Renal pelvis (tissue), 4 donors: Measurements from ENCODE around the gene FIBP. TPM values are rescaled to one million over a fixed set of nuclear protein-coding genes. Genes with fewer than 3 reads are reported as not detected.

Source experiments
- DNase-seq: peaks from one replicate; pipeline ENCODE4 v3.0.0-alpha.2; 2013
- polyA plus RNA-seq, 3 donors: library from polyadenylated mRNA; unstranded; fragments of 120-200 nt; gene quantifications; one replicate each; pipeline ENCODE4 v1.2.1, GENCODE V29; 2013; ENCODE audit not compliant: insufficient read length in 3 of 3

The FIBP gene
- polyA plus RNA-seq, 3 donors = 86.5 to 95.6 (median 94.2) TPM

DNA sequence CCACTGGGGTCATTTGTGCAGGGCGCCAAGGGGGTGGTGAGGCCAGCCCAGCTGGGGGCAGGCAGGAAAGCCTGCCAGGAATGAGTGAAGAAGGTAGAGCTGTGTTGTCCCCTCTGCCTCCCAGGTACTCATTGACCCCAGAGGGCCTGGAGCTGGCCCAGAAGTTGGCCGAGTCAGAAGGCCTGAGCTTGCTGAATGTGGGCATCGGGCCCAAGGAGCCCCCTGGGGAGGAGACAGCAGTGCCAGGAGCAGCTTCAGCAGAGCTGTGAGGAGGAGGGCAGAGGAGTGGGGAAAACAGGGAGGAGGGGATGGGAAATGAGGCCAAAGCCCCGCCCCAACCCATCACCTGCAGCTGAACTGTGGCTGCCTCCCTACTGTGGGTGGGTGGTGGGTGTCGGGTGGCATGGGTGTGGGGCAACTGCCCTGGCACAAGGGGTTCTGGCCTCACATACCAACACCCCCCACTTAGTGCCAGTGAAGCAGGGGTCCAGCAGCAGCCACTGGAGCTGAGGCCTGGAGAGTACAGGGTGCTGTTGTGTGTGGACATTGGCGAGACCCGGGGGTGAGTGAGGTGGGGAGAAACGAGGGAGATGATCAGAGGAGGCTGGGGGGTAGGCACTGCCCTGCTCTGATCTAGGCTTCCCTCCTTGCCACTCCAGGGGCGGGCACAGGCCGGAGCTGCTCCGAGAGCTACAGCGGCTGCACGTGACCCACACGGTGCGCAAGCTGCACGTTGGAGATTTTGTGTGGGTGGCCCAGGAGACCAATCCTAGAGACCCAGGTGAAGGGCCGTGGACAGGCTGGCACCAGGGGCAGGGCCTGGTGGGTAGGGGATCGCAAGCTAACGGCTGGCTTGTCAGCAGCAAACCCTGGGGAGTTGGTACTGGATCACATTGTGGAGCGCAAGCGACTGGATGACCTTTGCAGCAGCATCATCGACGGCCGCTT lies 25.1 kb downstream of the FIBP start:
- DNase-seq = no peak

DNA sequence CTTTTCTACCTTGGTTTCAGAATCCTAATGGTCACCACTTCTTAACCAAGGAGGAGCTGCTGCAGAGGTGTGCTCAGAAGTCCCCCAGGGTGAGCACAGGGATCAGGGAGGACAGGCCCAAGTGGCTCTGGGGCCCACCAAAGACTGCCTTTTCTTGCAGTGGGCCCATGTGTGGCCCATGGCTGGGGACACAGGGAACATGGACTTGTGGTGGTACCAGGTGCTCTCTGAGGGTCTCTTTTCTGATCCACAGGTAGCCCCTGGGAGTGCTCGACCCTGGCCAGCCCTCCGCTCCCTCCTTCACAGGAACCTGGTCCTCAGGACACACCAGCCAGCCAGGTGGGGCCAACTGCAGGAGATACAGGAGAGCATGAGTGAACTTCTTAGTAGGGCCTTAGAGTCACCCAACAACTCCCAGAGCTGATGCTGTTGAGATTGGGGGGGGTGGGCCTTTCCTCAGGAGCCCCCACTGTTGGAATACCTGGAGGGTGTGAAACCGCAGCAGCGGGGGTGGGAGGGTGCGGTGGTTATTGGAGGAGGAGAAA lies 26.0 kb downstream of the FIBP start:
- no peak for DNase-seq

GRCh38 chr11:65861533-65862183 lies 26.6 kb downstream of the FIBP start:
- no peak for DNase-seq

GRCh38 chr11:65861165-65861505 lies 27.1 kb downstream of the FIBP start:
- DNase-seq = no peak

DNA sequence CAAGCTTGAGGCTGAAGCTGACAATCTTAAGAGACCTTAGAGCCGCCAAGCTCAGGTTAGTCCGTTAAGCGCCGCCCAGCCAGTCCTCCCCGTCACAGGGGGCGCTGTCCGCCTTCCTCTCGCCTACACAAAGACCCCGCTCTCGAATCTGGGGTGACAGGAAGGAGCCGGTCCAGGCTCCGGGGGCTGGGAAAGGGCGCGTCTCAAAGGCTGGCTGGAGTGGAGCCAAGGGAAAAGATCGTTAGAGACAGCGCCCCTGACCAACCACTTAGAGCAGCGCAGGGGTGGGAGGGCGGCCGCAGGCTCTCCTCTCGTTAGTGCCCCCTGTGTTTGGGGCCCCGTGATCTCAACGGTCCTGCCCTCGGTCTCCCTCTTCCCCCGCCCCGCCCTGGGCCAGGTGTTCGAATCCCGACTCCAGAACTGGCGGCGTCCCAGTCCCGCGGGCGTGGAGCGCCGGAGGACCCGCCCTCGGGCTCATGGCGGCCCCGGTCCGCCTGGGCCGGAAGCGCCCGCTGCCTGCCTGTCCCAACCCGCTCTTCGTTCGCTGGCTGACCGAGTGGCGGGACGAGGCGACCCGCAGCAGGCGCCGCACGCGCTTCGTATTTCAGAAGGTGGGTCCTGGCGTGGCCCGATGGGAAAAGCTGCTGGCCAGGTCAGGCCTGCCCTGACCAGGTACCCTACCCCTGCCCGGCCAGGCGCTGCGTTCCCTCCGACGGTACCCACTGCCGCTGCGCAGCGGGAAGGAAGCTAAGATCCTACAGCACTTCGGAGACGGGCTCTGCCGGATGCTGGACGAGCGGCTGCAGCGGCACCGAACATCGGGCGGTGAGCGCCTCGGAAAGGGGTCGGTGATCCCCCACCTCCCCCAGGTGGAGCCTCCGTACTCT lies 27.8 kb downstream of the FIBP start, which contains the start of gene MUS81:
Gene MUS81, plus strand, starts transcription at position 156 of the 887 bp plus-strand sequence. Its CDS starts 321 bp downstream, at position 477.
- DNase-seq = peak; percentile 98

DNA sequence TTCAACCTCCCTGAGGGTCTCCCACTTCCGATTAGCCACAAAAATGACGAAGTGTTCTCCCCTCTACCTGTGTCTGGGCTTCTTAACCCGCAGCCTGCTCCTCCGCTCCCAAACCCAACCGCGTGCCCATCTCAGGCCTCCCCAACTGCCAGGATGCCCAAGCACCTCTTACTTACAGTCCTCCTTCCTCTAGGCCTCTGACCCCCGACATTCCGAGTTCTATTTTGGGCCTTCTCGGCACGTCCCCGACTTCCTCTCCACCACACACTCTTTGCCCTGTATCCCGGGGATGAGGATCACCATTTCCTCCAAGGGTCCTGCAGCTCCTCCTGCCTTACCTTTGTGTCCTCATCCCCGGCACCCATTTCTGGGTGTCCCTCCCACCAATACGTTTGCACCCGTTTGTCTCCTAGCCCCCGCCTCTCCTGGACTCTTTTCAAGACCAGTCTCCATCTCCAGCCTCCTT lies 28.4 kb downstream of the FIBP start:
- DNase-seq = no peak

DNA sequence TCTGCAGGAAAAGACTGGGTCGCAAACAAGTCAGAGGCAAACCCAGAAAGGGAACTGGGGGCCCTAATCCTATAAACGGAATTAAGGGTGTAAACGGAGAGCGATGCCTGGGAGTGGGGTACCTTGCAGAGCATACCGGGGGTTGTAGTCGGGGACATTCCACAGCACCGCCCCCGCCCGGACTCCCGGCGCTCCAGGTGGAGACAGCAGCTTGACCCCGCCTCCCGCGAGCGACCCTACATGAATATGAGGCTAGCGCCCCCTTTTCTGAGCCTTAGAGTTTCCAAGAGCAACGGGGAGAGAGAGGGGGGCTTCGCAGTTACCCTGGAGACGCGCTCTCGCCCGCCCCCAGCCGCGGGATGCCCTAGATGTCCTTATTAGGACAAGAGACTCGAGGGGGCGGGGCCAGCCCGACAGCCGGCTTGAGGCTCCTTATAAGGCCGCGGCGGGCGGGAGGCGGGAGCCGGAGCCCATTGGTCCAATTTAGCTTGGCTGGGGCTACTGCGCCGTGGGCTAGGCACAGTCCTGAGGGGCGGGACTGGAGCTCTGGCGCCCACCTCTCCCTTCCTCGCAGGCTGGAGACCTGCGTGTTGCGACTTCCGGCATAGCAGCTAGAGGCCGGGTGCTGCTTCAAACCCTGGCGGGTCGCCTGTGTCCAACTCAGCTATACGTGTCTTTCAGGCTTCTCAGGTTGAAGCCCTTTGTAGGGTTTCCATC lies 29.0 kb downstream of the FIBP start:
- peak; percentile 99 for DNase-seq

GRCh38 chr11:65858681-65859087 lies 29.6 kb downstream of the FIBP start:
- no peak for DNase-seq

DNA sequence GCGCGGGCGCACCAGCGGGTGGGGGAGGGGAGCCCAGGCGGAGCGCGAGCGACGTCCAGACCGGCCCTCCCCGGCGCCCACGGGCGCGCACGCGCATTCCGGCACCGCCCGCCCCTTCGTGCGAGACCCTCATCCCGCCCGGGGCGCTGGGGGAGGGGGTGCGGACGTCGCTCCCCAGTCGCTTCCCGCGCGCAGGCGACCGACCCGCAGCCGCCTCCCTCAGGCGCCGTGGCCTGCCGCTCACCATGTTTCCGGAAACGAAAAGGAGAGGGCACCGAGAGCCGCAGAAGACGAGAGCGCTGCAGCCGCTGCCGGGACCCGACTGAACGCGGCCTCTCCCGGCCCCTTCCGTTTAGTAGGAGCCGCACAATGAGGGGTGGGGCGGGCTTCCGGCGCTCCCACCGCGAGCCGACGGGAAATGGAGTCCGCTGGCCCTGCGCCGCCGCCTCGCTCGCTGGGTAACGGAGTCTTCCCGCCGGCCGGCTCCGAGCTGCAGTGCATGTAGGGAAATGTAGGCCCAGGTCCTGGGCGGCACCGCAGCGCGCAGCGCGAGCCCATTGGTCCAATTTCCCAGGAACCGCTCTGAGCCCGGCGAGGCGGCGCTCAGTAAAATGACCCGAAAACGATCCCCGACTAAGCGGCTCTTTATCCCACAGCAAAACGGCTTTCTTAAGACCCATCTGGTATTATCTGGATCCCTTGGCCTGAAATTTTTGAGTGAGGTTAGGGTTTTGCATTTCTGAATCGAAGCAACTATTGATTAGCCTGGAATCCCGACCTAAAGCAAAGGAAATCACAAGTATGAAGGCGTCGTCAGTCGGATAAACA lies 30.2 kb downstream of the FIBP start, which contains the start of gene CFL1:
Gene CFL1, minus strand, starts transcription at position 328 of the 828 bp plus-strand sequence. Its CDS starts 81 bp downstream, at position 247.
- peak; percentile 97 for DNase-seq

DNA sequence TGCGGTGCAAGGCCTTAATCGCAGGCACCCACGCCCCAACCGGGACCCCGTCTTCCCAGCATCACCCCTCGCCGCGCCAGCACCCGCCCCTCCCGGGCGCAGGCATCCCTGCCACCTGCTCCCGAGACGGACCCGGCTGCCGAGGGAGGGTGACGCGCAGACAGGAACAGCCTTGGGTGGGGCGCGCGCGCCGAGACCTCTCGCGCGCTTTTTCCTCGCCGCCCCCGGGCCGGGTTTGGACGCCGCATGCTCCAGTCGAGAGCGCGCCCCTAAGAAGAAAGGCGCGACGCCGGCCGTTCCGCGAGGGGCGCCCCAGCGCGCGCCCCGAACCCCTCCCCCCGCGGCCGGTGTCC lies 30.8 kb downstream of the FIBP start:
- no peak for DNase-seq

GRCh38 chr11:65856689-65857499 lies 31.4 kb downstream of the FIBP start:
- peak; percentile 45 for DNase-seq

DNA sequence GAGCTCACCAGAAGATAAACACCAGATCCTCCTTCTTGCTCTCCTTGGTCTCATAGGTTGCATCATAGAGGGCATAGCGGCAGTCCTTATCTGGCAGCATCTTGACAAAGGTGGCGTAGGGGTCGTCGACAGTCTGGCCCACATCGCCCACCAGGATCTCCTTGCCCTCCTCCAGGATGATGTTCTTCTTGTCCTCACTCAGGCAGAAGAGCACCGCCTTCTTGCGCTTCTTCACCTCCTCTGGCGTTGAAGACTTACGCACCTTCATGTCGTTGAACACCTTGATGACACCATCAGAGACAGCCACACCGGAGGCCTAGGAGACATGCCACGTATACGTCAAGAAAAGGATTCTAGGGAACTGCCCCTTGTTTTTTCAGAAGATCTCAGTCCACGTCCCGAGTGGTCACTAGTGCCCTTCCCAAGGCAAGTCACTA lies 32.3 kb downstream of the FIBP start:
- DNase-seq = no peak

GRCh38 chr11:65854852-65855837 lies 33.1 kb downstream of the FIBP start:
- DNase-seq = no peak

DNA sequence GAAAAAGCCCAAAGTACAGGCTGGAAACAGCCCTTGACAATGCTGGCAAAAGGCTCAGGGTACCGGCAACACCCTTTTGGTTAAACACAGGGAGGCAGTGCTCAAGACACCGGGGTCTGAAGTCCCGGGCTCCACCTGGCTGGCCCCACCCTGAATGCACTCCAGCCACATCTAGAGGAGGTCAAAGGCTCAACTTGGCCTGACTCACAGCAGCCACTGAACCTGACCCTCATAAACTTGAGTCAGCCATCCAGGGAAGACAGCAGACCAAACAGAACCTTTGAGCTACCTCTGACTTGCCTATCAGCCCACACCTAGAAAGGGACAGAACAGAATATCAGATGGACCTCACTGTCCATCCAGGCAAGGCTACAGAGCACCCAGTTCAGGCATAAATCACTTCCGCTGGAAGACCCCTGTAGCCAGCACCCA lies 34.1 kb downstream of the FIBP start:
- no peak for DNase-seq

GRCh38 chr11:65853246-65853979 lies 34.9 kb downstream of the FIBP start:
- DNase-seq = no peak

- no peak for DNase-seq
Measured at GRCh38 chr11:65852508-65853245, 35.6 kb downstream of the FIBP start.
